C4-2B (cell line): ENCODE measurements around the gene FYB2.

Experiments
- ZFX ChIP-seq: fragments of 450-650 bp; IDR thresholded peaks from 2 replicates; pipeline ENCODE4 v1.6.1; 2017
- TF ChIP-seq, protein P1 (sequence below): fragments of 450-650 bp; conservative IDR thresholded peaks from 2 replicates; pipeline ENCODE4 v1.5.1; 2017; ENCODE audit warnings: mild to moderate bottlenecking

DNA sequence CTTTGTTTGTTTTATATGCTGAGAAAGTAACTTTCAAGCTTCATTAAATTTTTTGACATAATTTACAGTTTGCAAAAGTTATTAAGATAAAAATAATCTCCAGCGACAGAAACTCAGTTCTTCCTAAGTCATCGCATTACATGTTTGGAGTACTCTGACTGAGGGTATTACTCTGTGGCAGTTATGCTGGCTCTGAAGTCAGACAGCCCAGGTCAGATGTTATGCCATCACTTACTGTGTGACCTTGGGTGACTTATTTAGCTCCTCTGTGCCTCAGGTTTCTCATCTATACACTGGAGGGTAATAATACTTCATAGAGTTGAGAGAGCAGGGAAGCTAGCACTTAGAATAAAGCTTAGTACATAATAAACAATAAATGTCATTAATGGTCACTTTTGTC, 147.7 kb downstream of the FYB2 start:
- TF ChIP-seq, protein P1, sequence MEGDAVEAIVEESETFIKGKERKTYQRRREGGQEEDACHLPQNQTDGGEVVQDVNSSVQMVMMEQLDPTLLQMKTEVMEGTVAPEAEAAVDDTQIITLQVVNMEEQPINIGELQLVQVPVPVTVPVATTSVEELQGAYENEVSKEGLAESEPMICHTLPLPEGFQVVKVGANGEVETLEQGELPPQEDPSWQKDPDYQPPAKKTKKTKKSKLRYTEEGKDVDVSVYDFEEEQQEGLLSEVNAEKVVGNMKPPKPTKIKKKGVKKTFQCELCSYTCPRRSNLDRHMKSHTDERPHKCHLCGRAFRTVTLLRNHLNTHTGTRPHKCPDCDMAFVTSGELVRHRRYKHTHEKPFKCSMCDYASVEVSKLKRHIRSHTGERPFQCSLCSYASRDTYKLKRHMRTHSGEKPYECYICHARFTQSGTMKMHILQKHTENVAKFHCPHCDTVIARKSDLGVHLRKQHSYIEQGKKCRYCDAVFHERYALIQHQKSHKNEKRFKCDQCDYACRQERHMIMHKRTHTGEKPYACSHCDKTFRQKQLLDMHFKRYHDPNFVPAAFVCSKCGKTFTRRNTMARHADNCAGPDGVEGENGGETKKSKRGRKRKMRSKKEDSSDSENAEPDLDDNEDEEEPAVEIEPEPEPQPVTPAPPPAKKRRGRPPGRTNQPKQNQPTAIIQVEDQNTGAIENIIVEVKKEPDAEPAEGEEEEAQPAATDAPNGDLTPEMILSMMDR: no peak
- no peak for TF ChIP-seq ZFX
